HG03457 (cell line): ENCODE results near the gene TASP1.
A peak's percentile ranks its signal among the peaks of the same experiment; 100 is the strongest.
"Not testable (repeated sequence)": the region's sequence is repeated elsewhere in the genome, so short reads cannot be mapped to it uniquely, and the experiment has no call there.

ENCODE experiments used
- ATAC-seq: cut with Tn5 transposase; IDR thresholded peaks from one replicate; pipeline ENCODE4 v1.9.1; 2021; ENCODE audit warnings: moderate number of reproducible peaks; ENCODE audit not compliant: unreplicated experiment

The TASP1 gene

GRCh38 chr20:13638496-13639149, at the start of gene TASP1:
TASP1 (minus strand) TSS chr20:13638932; CDS start chr20:13630078, 8,854 bp downstream.
- ATAC-seq, result peak; percentile 100

GRCh38 chr20:13687815-13688214, 49.1 kb upstream of the TASP1 start:
- ATAC-seq, result no peak

- no peak for ATAC-seq
Measured at GRCh38 chr20:13685623-13686022, 46.9 kb upstream of the TASP1 start.

- ATAC-seq, result peak; percentile 68
Measured at GRCh38 chr20:13684566-13685222, 46.0 kb upstream of the TASP1 start.

- no peak for ATAC-seq
Measured at GRCh38 chr20:13683833-13684232, 45.1 kb upstream of the TASP1 start.

GRCh38 chr20:13681248-13682125, 42.8 kb upstream of the TASP1 start:
- peak; percentile 57 for ATAC-seq

- ATAC-seq, result no peak
Measured at GRCh38 chr20:13678944-13679343, 40.2 kb upstream of the TASP1 start.

- ATAC-seq, result no peak
Measured at GRCh38 chr20:13677241-13677640, 38.5 kb upstream of the TASP1 start.

GRCh38 chr20:13676682-13677081, 38.0 kb upstream of the TASP1 start:
- ATAC-seq, result no peak

- ATAC-seq, result no peak
Measured at GRCh38 chr20:13672690-13673089, 34.0 kb upstream of the TASP1 start.

GRCh38 chr20:13671916-13672378, 33.2 kb upstream of the TASP1 start:
- ATAC-seq, result no peak

GRCh38 chr20:13671512-13671911, 32.8 kb upstream of the TASP1 start:
- ATAC-seq, result no peak

GRCh38 chr20:13670160-13670559, 31.4 kb upstream of the TASP1 start:
- ATAC-seq, result no peak

- no peak for ATAC-seq
Measured at GRCh38 chr20:13665709-13666395, 27.1 kb upstream of the TASP1 start.

- no peak for ATAC-seq
Measured at GRCh38 chr20:13661070-13661685, 22.4 kb upstream of the TASP1 start.

GRCh38 chr20:13659288-13659687, 20.6 kb upstream of the TASP1 start:
- peak; percentile 92 for ATAC-seq

- not testable (repeated sequence) for ATAC-seq
Measured at GRCh38 chr20:13658060-13658459, 19.3 kb upstream of the TASP1 start.

- ATAC-seq, result no peak
Measured at GRCh38 chr20:13656721-13657368, 18.1 kb upstream of the TASP1 start.

GRCh38 chr20:13654463-13655023, 15.8 kb upstream of the TASP1 start:
- no peak for ATAC-seq

GRCh38 chr20:13650474-13650873, 11.7 kb upstream of the TASP1 start:
- ATAC-seq, result no peak
